OCI-LY1 (cell line): ENCODE data around the gene KRTAP10-10.
"Not testable (repeated sequence)": the region's sequence is repeated elsewhere in the genome, so short reads cannot be mapped to it uniquely, and the experiment has no call there.

Experiments
- H2AFZ ChIP-seq: fragments of 200-600 bp; sonication (generic), shearing (Covaris generic); 2 replicates; pipeline ENCODE4 v1.6.0; 2014; ENCODE audit warnings: antibody characterized with exemption, mild to moderate bottlenecking, low read length
- H3F3A ChIP-seq: fragments of 200-600 bp; sonication (generic), shearing (Covaris generic); 2 replicates; pipeline ENCODE4 v1.6.0; 2014; ENCODE audit warnings: mild to moderate bottlenecking, antibody characterized with exemption, low read length, moderate library complexity; ENCODE audit not compliant: insufficient read depth
- H3K27ac ChIP-seq: fragments of 200-600 bp; sonication (generic); 2 replicates; pipeline ENCODE4 v1.5.1; 2014; ENCODE audit warnings: low read length, mixed run types, mild to moderate bottlenecking, low read depth; ENCODE audit not compliant: poor library complexity, severe bottlenecking
- H3K27me3 ChIP-seq: fragments of 200-600 bp; sonication (generic); 2 replicates; pipeline ENCODE4 v1.6.0; 2014; ENCODE audit warnings: antibody characterized with exemption, mild to moderate bottlenecking, low read length, moderate library complexity; ENCODE audit not compliant: insufficient read depth
- H3K36me3 ChIP-seq: fragments of 200-600 bp; sonication (generic); 2 replicates; pipeline ENCODE4 v1.6.1; 2014; ENCODE audit warnings: mild to moderate bottlenecking, antibody characterized with exemption, low read length, moderate library complexity, mixed read lengths; ENCODE audit not compliant: insufficient read depth
- H3K4me1 ChIP-seq: fragments of 200-600 bp; sonication (generic); 2 replicates; pipeline ENCODE4 v1.5.1; 2014; ENCODE audit warnings: mild to moderate bottlenecking, low read length, moderate library complexity; ENCODE audit not compliant: insufficient read depth, severe bottlenecking
- H3K4me2 ChIP-seq: fragments of 200-600 bp; sonication (generic), shearing (Covaris generic); 2 replicates; pipeline ENCODE4 v1.6.1; 2014; ENCODE audit warnings: low read length
- H3K4me3 ChIP-seq: fragments of 200-600 bp; sonication (generic); 2 replicates; pipeline ENCODE4 v1.5.1; 2014; ENCODE audit warnings: low read length, low read depth, mild to moderate bottlenecking, mixed read lengths; ENCODE audit not compliant: poor library complexity, severe bottlenecking
- H3K79me2 ChIP-seq: fragments of 200-600 bp; shearing (Covaris generic); 2 replicates; pipeline ENCODE4 v1.6.1; 2016; ENCODE audit warnings: mixed run types, low read length, mixed read lengths; ENCODE audit not compliant: insufficient read depth
- H3K9ac ChIP-seq: fragments of 200-600 bp; sonication (generic), shearing (Covaris generic); 2 replicates; pipeline ENCODE4 v1.6.1; 2014; ENCODE audit warnings: mild to moderate bottlenecking, low read length, mixed read lengths
- H3K9me2 ChIP-seq: fragments of 200-600 bp; sonication (generic), shearing (Covaris generic); 2 replicates; pipeline ENCODE4 v1.6.1; 2014; ENCODE audit warnings: low read depth, mild to moderate bottlenecking, low read length, mixed read lengths
- H3K9me3 ChIP-seq: fragments of 200-600 bp; shearing (Covaris generic); 2 replicates; pipeline ENCODE4 v1.6.1; 2014; ENCODE audit warnings: low read length, mixed read lengths
- H4K20me1 ChIP-seq: fragments of 200-600 bp; sonication (generic), shearing (Covaris generic); 2 replicates; pipeline ENCODE4 v1.6.0; 2016; ENCODE audit warnings: mild to moderate bottlenecking, low read length; ENCODE audit not compliant: insufficient read depth
- EZH2 ChIP-seq: fragments of 200-600 bp; sonication (generic), shearing (Covaris generic); IDR thresholded peaks from 2 replicates; pipeline ENCODE4 v1.8.0; 2017; ENCODE audit warnings: borderline replicate concordance, mixed run types, mild to moderate bottlenecking, antibody characterized with exemption, low read length, moderate library complexity, mixed read lengths
- TF ChIP-seq, protein P1 (sequence below): fragments of 200-600 bp; sonication (generic), shearing (Covaris generic); IDR thresholded peaks from 2 replicates; pipeline ENCODE4 v1.5.1; 2017; ENCODE audit warnings: mild to moderate bottlenecking, antibody characterized with exemption, low read length, moderate library complexity, mixed read lengths

The KRTAP10-10 gene

DNA sequence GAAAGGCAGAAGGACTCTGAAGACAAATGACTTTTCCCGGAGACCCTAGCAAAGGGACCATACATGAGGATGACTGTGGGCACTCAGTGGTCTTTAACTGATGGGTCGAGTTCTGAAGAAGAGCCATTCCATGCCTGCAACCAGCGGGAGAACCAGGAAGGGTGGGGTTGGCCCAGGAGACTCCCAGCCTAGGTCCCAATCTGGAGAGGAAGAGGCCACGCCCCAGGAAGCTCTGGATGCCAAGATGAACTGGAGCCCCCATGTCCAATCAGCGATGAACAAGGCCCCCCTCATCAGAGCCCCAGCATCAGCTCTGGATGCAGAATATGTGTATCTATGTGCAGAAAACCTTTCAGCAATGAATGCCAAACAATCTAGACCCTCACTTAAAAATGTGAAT, 3.6 kb downstream of the KRTAP10-10 start:
- no peaks in the 10 kb centered on the region for H4K20me1 ChIP-seq
- H3K4me2 ChIP-seq, result no peak overlapping the region
- H3K27me3 ChIP-seq, result no peaks in the 10 kb centered on the region
- no peaks in the 10 kb centered on the region for H3F3A ChIP-seq
- H3K79me2 ChIP-seq, result no peaks in the 10 kb centered on the region
- H3K9me3 ChIP-seq, result peaks cover 8% of the 10 kb centered on the region
- no peak overlapping the region for H3K9ac ChIP-seq
- H3K27ac ChIP-seq, result no peak overlapping the region
- H3K9me2 ChIP-seq, result no peaks in the 10 kb centered on the region
- no peaks in the 10 kb centered on the region for H3K4me1 ChIP-seq
- no peak for TF ChIP-seq EZH2
- H3K4me3 ChIP-seq, result no peak overlapping the region
- no peaks in the 10 kb centered on the region for H3K36me3 ChIP-seq
- no peak overlapping the region for H2AFZ ChIP-seq

DNA sequence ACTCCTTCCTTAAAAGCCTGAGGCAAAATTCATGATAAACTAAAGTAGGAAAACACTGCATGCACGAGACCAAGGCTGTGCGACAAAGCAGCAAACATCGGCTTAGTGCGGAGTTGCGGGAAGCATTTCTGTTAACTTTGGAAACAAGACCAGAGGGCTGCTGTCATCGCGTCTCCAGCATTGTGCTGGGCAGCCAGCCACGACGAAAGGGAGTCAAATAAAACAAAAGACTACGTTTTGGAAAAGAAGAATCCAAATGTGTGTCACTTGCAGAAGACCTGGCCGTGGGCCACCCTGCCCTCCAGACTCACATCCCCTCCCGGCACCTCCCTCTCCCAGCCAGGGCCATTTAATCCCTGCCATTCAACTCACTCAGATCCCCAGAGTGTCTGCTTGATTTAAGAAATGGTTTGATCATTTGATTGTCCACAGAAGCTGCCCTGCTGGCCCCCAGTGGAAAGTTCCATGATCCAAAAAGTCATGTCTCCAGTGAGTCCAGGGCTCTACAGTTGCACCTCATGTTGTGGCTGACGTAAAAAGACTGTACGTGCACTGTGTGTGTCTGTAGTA, 6.7 kb downstream of the KRTAP10-10 start:
- Histone ChIP-seq H3K27ac (no peak overlapping the region), H4K20me1 (no peaks in the 10 kb centered on the region), H3K4me3 (no peak overlapping the region), H3K4me2 (no peak overlapping the region), H3K79me2 (no peaks in the 10 kb centered on the region), H3F3A (no peaks in the 10 kb centered on the region), H3K36me3 (no peaks in the 10 kb centered on the region), H3K9ac (no peak overlapping the region), H3K9me3 (peaks cover 8% of the 10 kb centered on the region), H3K4me1 (no peaks in the 10 kb centered on the region), H3K9me2 (no peaks in the 10 kb centered on the region), H3K27me3 (no peaks in the 10 kb centered on the region), H2AFZ (no peak overlapping the region)
- TF ChIP-seq, protein P1, sequence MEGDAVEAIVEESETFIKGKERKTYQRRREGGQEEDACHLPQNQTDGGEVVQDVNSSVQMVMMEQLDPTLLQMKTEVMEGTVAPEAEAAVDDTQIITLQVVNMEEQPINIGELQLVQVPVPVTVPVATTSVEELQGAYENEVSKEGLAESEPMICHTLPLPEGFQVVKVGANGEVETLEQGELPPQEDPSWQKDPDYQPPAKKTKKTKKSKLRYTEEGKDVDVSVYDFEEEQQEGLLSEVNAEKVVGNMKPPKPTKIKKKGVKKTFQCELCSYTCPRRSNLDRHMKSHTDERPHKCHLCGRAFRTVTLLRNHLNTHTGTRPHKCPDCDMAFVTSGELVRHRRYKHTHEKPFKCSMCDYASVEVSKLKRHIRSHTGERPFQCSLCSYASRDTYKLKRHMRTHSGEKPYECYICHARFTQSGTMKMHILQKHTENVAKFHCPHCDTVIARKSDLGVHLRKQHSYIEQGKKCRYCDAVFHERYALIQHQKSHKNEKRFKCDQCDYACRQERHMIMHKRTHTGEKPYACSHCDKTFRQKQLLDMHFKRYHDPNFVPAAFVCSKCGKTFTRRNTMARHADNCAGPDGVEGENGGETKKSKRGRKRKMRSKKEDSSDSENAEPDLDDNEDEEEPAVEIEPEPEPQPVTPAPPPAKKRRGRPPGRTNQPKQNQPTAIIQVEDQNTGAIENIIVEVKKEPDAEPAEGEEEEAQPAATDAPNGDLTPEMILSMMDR, result no peak
- no peak for TF ChIP-seq EZH2

DNA sequence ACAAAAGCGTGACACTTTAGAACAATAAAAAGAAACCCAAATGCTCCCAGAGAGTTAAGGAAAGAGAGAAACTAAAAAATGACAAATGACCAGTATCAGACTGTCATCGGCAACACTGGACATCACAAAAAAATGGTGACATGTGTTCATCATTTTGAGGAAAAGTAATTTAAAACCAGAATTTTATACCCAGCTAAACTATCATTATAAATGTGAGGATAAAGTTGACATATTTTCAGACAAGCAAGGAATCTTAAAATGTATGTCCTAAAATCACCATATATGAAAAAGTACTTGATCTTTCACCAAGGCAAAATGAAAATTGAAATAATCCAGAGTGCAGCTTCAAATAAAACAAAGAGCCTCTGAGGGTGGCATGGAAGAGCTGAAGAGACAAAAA, 7.7 kb downstream of the KRTAP10-10 start:
- Histone ChIP-seq H3K36me3 (no peaks in the 10 kb centered on the region), H2AFZ (no peak overlapping the region), H3K4me3 (no peak overlapping the region), H3F3A (no peaks in the 10 kb centered on the region), H3K9me2 (no peaks in the 10 kb centered on the region), H3K9me3 (peaks cover 8% of the 10 kb centered on the region), H3K9ac (no peak overlapping the region), H3K27me3 (no peaks in the 10 kb centered on the region), H3K4me2 (no peak overlapping the region), H3K27ac (no peak overlapping the region), H4K20me1 (no peaks in the 10 kb centered on the region), H3K4me1 (no peaks in the 10 kb centered on the region), H3K79me2 (no peaks in the 10 kb centered on the region)
- TF ChIP-seq, protein P1, result no peak
- no peak for TF ChIP-seq EZH2

DNA sequence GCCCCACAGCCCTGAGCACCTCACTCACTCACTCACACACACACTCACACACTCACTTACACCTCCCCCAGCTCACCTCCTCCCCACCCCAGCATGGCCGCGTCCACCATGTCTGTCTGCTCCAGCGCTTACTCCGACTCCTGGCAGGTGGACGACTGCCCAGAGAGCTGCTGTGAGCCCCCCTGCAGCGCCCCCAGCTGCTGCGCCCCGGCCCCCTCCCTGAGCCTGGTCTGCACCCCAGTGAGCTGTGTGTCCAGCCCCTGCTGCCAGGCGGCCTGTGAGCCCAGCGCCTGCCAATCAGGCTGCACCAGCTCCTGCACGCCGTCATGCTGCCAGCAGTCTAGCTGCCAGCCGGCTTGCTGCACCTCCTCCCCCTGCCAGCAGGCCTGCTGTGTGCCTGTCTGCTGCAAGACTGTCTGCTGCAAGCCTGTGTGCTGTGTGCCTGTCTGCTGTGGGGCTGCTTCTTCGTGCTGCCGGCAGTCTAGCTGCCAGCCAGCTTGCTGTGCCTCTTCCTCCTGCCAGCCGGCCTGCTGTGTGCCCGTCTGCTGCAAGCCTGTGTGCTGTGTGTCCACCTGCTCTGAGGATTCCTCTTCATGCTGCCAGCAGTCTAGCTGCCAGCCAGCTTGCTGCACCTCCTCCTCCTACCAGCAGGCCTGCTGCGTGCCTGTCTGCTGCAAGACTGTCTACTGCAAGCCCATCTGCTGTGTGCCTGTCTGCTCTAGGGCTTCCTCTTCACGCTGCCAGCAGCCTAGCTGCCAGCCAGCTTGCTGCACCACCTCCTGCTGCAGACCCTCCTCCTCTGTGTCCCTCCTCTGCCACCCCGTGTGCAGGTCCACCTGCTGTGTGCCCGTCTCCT, 9.4 kb downstream of the KRTAP10-10 start, which contains the start of gene KRTAP10-11:
KRTAP10-11 (plus strand) TSS at position 49 of the 856 bp plus-strand sequence; CDS start at position 94, 45 bp downstream.
- not testable (repeated sequence) for H3K9me3 ChIP-seq, H3K4me2 ChIP-seq, H2AFZ ChIP-seq, H3K27ac ChIP-seq, H3K27me3 ChIP-seq, H3F3A ChIP-seq, H3K9me2 ChIP-seq, H3K36me3 ChIP-seq, H3K4me3 ChIP-seq, H4K20me1 ChIP-seq, H3K79me2 ChIP-seq, H3K4me1 ChIP-seq, H3K9ac ChIP-seq
